Natural killer cell (primary cell): Measurements from ENCODE around the gene KRTAP5-10. TPM values are rescaled to one million over a fixed set of nuclear protein-coding genes. Genes with fewer than 3 reads are reported as not detected.
"Not testable (repeated sequence)": the region's sequence is repeated elsewhere in the genome, so short reads cannot be mapped to it uniquely, and the experiment has no call there.

Experiments
- ATAC-seq, 3 donors: fragments of 150-1000 bp in 2 of 3; fragments of 200-7000 bp in 1 of 3; cut with Tn5 transposase; 1 replicate in 1 of 3; 2 replicates in 2 of 3; pipeline ENCODE4 v1.10.0; 2021; ENCODE audit warnings: mild to moderate bottlenecking in 2 of 3, moderate library complexity in 2 of 3
- DNase-seq, 2 donors: peaks; one replicate each; pipeline versions ENCODE4 v3.0.0 to v3.0.0-alpha.2; 2013 to 2021; ENCODE audit warnings: mixed read lengths in 1 of 2
- H3K27ac ChIP-seq: one replicate; pipeline ENCODE4 v1.5.1; 2013; ENCODE audit warnings: mild to moderate bottlenecking, low read length
- H3K27me3 ChIP-seq: one replicate; pipeline ENCODE4 v1.6.1; 2013; ENCODE audit warnings: low read length; ENCODE audit not compliant: control insufficient read depth, insufficient read depth
- H3K36me3 ChIP-seq: one replicate; pipeline ENCODE4 v1.6.1; 2013; ENCODE audit warnings: low read length; ENCODE audit not compliant: control insufficient read depth, insufficient read depth
- H3K4me1 ChIP-seq: one replicate; pipeline ENCODE4 v1.6.1; 2013; ENCODE audit warnings: low read length; ENCODE audit not compliant: control insufficient read depth, insufficient read depth
- H3K4me3 ChIP-seq: one replicate; pipeline ENCODE4 v1.5.1; 2013; ENCODE audit warnings: low read length
- H3K9me3 ChIP-seq: one replicate; pipeline ENCODE4 v1.6.1; 2013; ENCODE audit warnings: low read length; ENCODE audit not compliant: control insufficient read depth, insufficient read depth
- H3K27ac Mint-ChIP-seq, 2 donors: one replicate each; pipeline ENCODE4 v1.8.0; 2022; ENCODE audit warnings: mild to moderate bottlenecking in 2 of 2, mixed read lengths in 2 of 2, moderate library complexity in 1 of 2
- H3K27me3 Mint-ChIP-seq, 2 donors: one replicate each; pipeline ENCODE4 v1.8.0; 2022; ENCODE audit warnings: low read depth in 2 of 2, mixed read lengths in 2 of 2
- H3K36me3 Mint-ChIP-seq: one replicate; pipeline ENCODE4 v1.8.0; 2022; ENCODE audit warnings: mixed read lengths
- H3K4me1 Mint-ChIP-seq, 2 donors: one replicate each; pipeline ENCODE4 v1.8.0; 2022; ENCODE audit warnings: mixed read lengths in 2 of 2
- H3K4me3 Mint-ChIP-seq: one replicate; pipeline ENCODE4 v1.8.0; 2022; ENCODE audit warnings: mild to moderate bottlenecking, moderate library complexity, mixed read lengths
- H3K9me3 Mint-ChIP-seq, 2 donors: one replicate each; pipeline ENCODE4 v1.8.0; 2022; ENCODE audit warnings: mixed read lengths in 2 of 2
- CTCF ChIP-seq: fragments of 200-600 bp; IDR thresholded peaks from one replicate; pipeline ENCODE4 v1.8.0; 2022; ENCODE audit warnings: antibody characterized with exemption
- WGBS: methylation state at CpG from one replicate; pipeline ENCODE4 v1.1.7; 2013; ENCODE audit warnings: missing lambda C conversion rate; ENCODE audit not compliant: insufficient coverage; 5-methylcytosine and 5-hydroxymethylcytosine counted together
- intact Hi-C: fragments of 100-400 bp; cut with micrococcal nuclease; formaldehyde crosslinking; loops from one replicate; pipeline ENCODE4 v1.14.2; 2022
- total RNA-seq, 4 donors: library from RNA; stranded (reverse); fragments of 120-200 nt in 1 of 4; gene quantifications; one replicate each; pipeline versions ENCODE4 v1.2.3 to v1.2.4, GENCODE V29; 2013 to 2022

KRTAP5-10 gene
- total RNA-seq, 3 donors from 2014 or later (not counting 1 experiment from before 2014, with no cell fraction given) = not detected

DNA sequence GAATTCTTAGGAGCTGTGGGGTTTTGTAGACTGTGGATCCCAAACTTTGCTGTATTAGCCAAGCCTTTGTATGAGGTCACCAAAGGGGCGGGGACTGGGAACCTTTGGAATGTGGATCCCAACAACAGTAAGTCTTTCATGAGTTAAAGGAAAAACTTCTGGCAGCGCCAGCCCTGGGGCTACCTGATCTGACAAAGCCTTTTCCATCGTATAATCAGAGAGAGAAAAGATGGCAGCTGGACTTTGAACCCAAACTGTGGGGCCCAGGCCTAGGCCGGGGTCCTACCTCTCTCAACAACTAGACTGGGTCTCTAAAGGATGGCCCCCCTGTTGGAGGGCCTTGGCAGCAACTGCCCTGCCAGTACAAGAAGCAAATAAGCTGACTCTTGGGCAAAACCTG is 23.0 kb downstream of the KRTAP5-10 start:
- 71% methylated on average over 4 of the region's 4 CpGs for WGBS

DNA sequence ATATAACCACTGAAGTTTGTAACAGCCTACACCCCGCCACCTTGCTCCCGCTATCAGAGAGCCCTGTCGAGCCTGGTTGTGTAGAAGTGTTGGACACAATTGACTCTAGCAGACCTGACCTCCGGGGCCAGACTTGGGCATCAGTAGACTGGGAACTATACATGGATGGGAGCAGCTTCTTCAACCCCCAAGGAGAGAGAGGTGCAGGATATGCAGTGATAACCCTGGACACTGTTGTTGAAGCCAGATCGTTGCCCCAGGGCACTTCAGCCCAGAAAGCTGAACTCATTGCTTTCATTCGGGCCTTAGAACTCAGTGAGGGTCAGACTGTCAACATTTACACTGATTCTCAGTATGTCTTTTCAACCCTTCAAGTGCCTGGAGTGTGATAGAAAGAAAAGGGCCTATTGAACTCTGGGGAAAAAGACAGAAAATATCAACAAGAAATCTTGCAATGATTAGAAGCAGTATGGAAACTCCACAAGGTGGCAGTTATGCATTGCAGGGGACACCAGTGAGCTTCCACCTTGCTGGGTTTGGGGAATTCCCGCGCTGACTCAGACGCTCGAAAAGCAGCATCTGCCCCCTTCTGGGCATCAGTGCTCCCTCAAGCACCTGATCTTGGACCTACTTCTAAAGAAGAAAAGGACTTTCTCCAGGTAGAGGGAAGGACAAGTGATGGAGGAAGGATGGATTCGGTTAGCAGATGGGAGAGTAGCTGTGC is 23.6 kb downstream of the KRTAP5-10 start:
- H3K4me3 ChIP-seq, H3K9me3 Mint-ChIP-seq, H3K27ac Mint-ChIP-seq, H3K27me3 ChIP-seq, H3K9me3 ChIP-seq, ATAC-seq, H3K27me3 Mint-ChIP-seq, H3K4me1 Mint-ChIP-seq, H3K36me3 ChIP-seq, H3K36me3 Mint-ChIP-seq, H3K27ac ChIP-seq, H3K4me1 ChIP-seq, H3K4me3 Mint-ChIP-seq, intact Hi-C loops: not testable (repeated sequence)
- peak in 1 of 2 donors; percentile 44 for DNase-seq
- 61% methylated on average over 10 of the region's 11 CpGs for WGBS

More for the DNA sequence above, 23.0 kb downstream of the KRTAP5-10 start:
- H3K36me3 Mint-ChIP-seq, H3K27me3 ChIP-seq, H3K9me3 ChIP-seq, DNase-seq, H3K4me1 ChIP-seq, H3K4me3 Mint-ChIP-seq, H3K36me3 ChIP-seq, intact Hi-C loops, H3K27ac ChIP-seq, H3K4me3 ChIP-seq, H3K4me1 Mint-ChIP-seq, H3K9me3 Mint-ChIP-seq, ATAC-seq, H3K27me3 Mint-ChIP-seq, H3K27ac Mint-ChIP-seq: not testable (repeated sequence)

DNA sequence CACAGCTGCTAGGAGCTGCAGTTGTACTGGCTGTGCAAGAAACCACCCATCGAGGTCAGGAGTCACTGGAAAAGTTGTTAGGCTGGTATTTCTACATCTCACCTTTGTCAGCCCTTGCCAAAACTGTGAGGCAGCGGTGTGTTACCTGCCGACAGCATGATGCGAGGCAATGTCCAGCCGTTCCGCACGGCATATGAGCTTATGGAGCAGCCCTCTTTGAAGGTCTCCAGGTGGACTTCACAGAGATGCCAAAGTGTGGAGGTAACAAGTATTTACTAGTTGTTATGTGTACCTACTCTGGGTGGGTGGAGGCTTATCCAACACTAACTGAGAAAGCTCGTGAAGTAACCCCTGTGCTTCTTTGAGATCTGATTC is 24.2 kb downstream of the KRTAP5-10 start:
- H3K9me3 Mint-ChIP-seq, intact Hi-C loops, H3K27ac Mint-ChIP-seq, H3K4me3 ChIP-seq, H3K27me3 ChIP-seq, H3K27me3 Mint-ChIP-seq, H3K27ac ChIP-seq, H3K4me3 Mint-ChIP-seq, H3K4me1 ChIP-seq, H3K36me3 Mint-ChIP-seq, DNase-seq, H3K9me3 ChIP-seq, ATAC-seq, H3K36me3 ChIP-seq, H3K4me1 Mint-ChIP-seq: not testable (repeated sequence)
- 74% methylated on average over 7 of the region's 8 CpGs for WGBS

GRCh38 chr11:71603221-71603620 is 37.9 kb downstream of the KRTAP5-10 start:
- ATAC-seq, intact Hi-C loops, H3K4me1 ChIP-seq: not testable (repeated sequence)

GRCh38 chr11:71604798-71605488 is 39.6 kb downstream of the KRTAP5-10 start:
- peak; percentile 21 for TF ChIP-seq CTCF
- WGBS = 11% methylated on average over 10 of the region's 17 CpGs
- H3K9me3 ChIP-seq, H3K36me3 Mint-ChIP-seq, ATAC-seq, H3K27ac ChIP-seq, H3K4me3 ChIP-seq, H3K27ac Mint-ChIP-seq, H3K27me3 ChIP-seq, H3K36me3 ChIP-seq, H3K4me1 ChIP-seq, H3K4me1 Mint-ChIP-seq, intact Hi-C loops, H3K9me3 Mint-ChIP-seq, DNase-seq, H3K4me3 Mint-ChIP-seq: not testable (repeated sequence)
- H3K27me3 Mint-ChIP-seq = peaks cover 20 to 23% of the 10 kb centered on the region in 2 donors

More at GRCh38 chr11:71603221-71603620, 37.9 kb downstream of the KRTAP5-10 start:
- H3K4me1 Mint-ChIP-seq, H3K36me3 ChIP-seq, DNase-seq, H3K4me3 ChIP-seq, H3K9me3 Mint-ChIP-seq, H3K27ac ChIP-seq, H3K4me3 Mint-ChIP-seq, H3K27me3 ChIP-seq, H3K36me3 Mint-ChIP-seq, H3K27ac Mint-ChIP-seq, H3K9me3 ChIP-seq: not testable (repeated sequence)
- peaks cover 10 to 13% of the 10 kb centered on the region in 2 donors for H3K27me3 Mint-ChIP-seq
- 81% methylated on average over 11 of the region's 11 CpGs for WGBS

GRCh38 chr11:71606853-71607519 is 41.6 kb downstream of the KRTAP5-10 start:
- H3K4me1 Mint-ChIP-seq, H3K36me3 ChIP-seq, H3K36me3 Mint-ChIP-seq, H3K4me3 Mint-ChIP-seq, intact Hi-C loops, ATAC-seq, H3K27ac Mint-ChIP-seq, H3K4me3 ChIP-seq, H3K27me3 ChIP-seq, H3K9me3 Mint-ChIP-seq, DNase-seq, H3K27ac ChIP-seq, H3K4me1 ChIP-seq, H3K9me3 ChIP-seq: not testable (repeated sequence)
- peaks cover 23 to 25% of the 10 kb centered on the region in 2 donors for H3K27me3 Mint-ChIP-seq
- whole genome bisulfite sequencing = 13% methylated on average over 48 of the region's 48 CpGs
